DOHH2 (cell line): Measurements from ENCODE around the gene ANKRD29.
"Not testable (repeated sequence)": the region's sequence is repeated elsewhere in the genome, so short reads cannot be mapped to it uniquely, and the experiment has no call there.

Experiments
- EZH2phosphoT487 ChIP-seq: fragments of 200-600 bp; sonication (generic); IDR thresholded peaks from 2 replicates; pipeline ENCODE4 v1.6.1; 2017; ENCODE audit warnings: borderline replicate concordance, mild to moderate bottlenecking, antibody characterized with exemption, low read length, moderate library complexity, mixed read lengths
- TF ChIP-seq, protein P1 (sequence below): fragments of 200-600 bp; sonication (generic); IDR thresholded peaks from one replicate; pipeline ENCODE4 v1.5.1; 2014; ENCODE audit warnings: antibody characterized with exemption, mild to moderate bottlenecking, low read depth, low read length; ENCODE audit not compliant: poor library complexity, severe bottlenecking

GRCh38 chr18:23557511-23557910, 105.2 kb downstream of the ANKRD29 start:
- TF ChIP-seq, protein P1, sequence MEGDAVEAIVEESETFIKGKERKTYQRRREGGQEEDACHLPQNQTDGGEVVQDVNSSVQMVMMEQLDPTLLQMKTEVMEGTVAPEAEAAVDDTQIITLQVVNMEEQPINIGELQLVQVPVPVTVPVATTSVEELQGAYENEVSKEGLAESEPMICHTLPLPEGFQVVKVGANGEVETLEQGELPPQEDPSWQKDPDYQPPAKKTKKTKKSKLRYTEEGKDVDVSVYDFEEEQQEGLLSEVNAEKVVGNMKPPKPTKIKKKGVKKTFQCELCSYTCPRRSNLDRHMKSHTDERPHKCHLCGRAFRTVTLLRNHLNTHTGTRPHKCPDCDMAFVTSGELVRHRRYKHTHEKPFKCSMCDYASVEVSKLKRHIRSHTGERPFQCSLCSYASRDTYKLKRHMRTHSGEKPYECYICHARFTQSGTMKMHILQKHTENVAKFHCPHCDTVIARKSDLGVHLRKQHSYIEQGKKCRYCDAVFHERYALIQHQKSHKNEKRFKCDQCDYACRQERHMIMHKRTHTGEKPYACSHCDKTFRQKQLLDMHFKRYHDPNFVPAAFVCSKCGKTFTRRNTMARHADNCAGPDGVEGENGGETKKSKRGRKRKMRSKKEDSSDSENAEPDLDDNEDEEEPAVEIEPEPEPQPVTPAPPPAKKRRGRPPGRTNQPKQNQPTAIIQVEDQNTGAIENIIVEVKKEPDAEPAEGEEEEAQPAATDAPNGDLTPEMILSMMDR = not testable (repeated sequence)
- not testable (repeated sequence) for TF ChIP-seq EZH2phosphoT487
